Measurements from ENCODE around the gene BICDL1. TPM values are rescaled to one million over a fixed set of nuclear protein-coding genes. Genes with fewer than 3 reads are reported as not detected.

Gene BICDL1
- total RNA-seq, 1 donor from 2014 or later = 56.4 TPM

- TF ChIP-seq CTCF (IDR thresholded peaks at IDR 0.05; ENCODE audit: partially characterized antibody, unreplicated experiment) = no peak
- H3K27me3 Mint-ChIP-seq (ENCODE audit: unreplicated experiment) = no peaks in the 10 kb centered on the region
- H3K9me3 Mint-ChIP-seq (ENCODE audit: unreplicated experiment) = no peaks in the 10 kb centered on the region
- H3K4me1 Mint-ChIP-seq (ENCODE audit: low read depth, unreplicated experiment) = no peaks in the 10 kb centered on the region
- DNase-seq = no peak
- no peaks in the 10 kb centered on the region for H3K36me3 Mint-ChIP-seq (ENCODE audit: unreplicated experiment)
- no peak overlapping the region for H3K27ac Mint-ChIP-seq (ENCODE audit: unreplicated experiment)
- no peak overlapping the region for H3K4me3 Mint-ChIP-seq (ENCODE audit: unreplicated experiment)
These were observed 39.9 kb upstream of the BICDL1 start for GRCh38 chr12:119949145-119949544.

GRCh38 chr12:119949594-119949993, 39.4 kb upstream of the BICDL1 start:
- Mint-ChIP-seq H3K27me3 (ENCODE audit: unreplicated experiment) (no peaks in the 10 kb centered on the region), H3K4me1 (ENCODE audit: low read depth, unreplicated experiment) (no peaks in the 10 kb centered on the region), H3K27ac (ENCODE audit: unreplicated experiment) (no peak overlapping the region), H3K36me3 (ENCODE audit: unreplicated experiment) (no peaks in the 10 kb centered on the region), H3K4me3 (ENCODE audit: unreplicated experiment) (no peak overlapping the region), H3K9me3 (ENCODE audit: unreplicated experiment) (no peaks in the 10 kb centered on the region)
- TF ChIP-seq CTCF (IDR thresholded peaks at IDR 0.05; ENCODE audit: partially characterized antibody, unreplicated experiment) = no peak
- no peak for DNase-seq

- Mint-ChIP-seq H3K4me3 (ENCODE audit: unreplicated experiment) (no peak overlapping the region), H3K27me3 (ENCODE audit: unreplicated experiment) (no peaks in the 10 kb centered on the region), H3K27ac (ENCODE audit: unreplicated experiment) (no peak overlapping the region), H3K9me3 (ENCODE audit: unreplicated experiment) (peaks cover 2% of the 10 kb centered on the region), H3K36me3 (ENCODE audit: unreplicated experiment) (peaks cover 10% of the 10 kb centered on the region), H3K4me1 (ENCODE audit: low read depth, unreplicated experiment) (peaks cover 2% of the 10 kb centered on the region)
- no peak for DNase-seq
- no peak for TF ChIP-seq CTCF (IDR thresholded peaks at IDR 0.05; ENCODE audit: partially characterized antibody, unreplicated experiment)
These were observed 33.0 kb upstream of the BICDL1 start for GRCh38 chr12:119956047-119956446.

GRCh38 chr12:119957135-119957534, 31.9 kb upstream of the BICDL1 start:
- no peak for TF ChIP-seq CTCF (IDR thresholded peaks at IDR 0.05; ENCODE audit: partially characterized antibody, unreplicated experiment)
- H3K9me3 Mint-ChIP-seq (ENCODE audit: unreplicated experiment) = peaks cover 3% of the 10 kb centered on the region
- peaks cover 10% of the 10 kb centered on the region for H3K36me3 Mint-ChIP-seq (ENCODE audit: unreplicated experiment)
- no peaks in the 10 kb centered on the region for H3K27me3 Mint-ChIP-seq (ENCODE audit: unreplicated experiment)
- no peak overlapping the region for H3K27ac Mint-ChIP-seq (ENCODE audit: unreplicated experiment)
- H3K4me1 Mint-ChIP-seq (ENCODE audit: low read depth, unreplicated experiment) = peaks cover 2% of the 10 kb centered on the region
- no peak for DNase-seq
- no peak overlapping the region for H3K4me3 Mint-ChIP-seq (ENCODE audit: unreplicated experiment)

GRCh38 chr12:119959435-119959834, 29.6 kb upstream of the BICDL1 start:
- Mint-ChIP-seq H3K9me3 (ENCODE audit: unreplicated experiment) (peaks cover 3% of the 10 kb centered on the region), H3K4me1 (ENCODE audit: low read depth, unreplicated experiment) (peaks cover 2% of the 10 kb centered on the region), H3K27me3 (ENCODE audit: unreplicated experiment) (no peaks in the 10 kb centered on the region), H3K27ac (ENCODE audit: unreplicated experiment) (no peak overlapping the region), H3K36me3 (ENCODE audit: unreplicated experiment) (peaks cover 10% of the 10 kb centered on the region), H3K4me3 (ENCODE audit: unreplicated experiment) (no peak overlapping the region)
- DNase-seq = no peak
- TF ChIP-seq CTCF (IDR thresholded peaks at IDR 0.05; ENCODE audit: partially characterized antibody, unreplicated experiment) = no peak

All from glutamatergic neuron (in vitro differentiated cells).